K562 (cell line): ENCODE results near the gene CYB5R2. TPM values are rescaled to one million over a fixed set of nuclear protein-coding genes. Genes with fewer than 3 reads are reported as not detected.

Experiments
- ATAC-seq: fragments of 200-7000 bp; cut with Tn5 transposase; 3 replicates; pipeline ENCODE4 v1.9.1; 2020; ENCODE audit warnings: moderate library complexity
- BruUV-seq: library from RNA; stranded (reverse); fragments of 400-500 nt; replicated peaks from 2 replicates; lab custom pipeline; 2021; lab: Mats Ljungman, UMichigan
- CTCF ChIA-PET: fragments of 300-600 bp; formaldehyde crosslinking; extraction: SDS; loops from one replicate; lab custom pipeline; 2021; ENCODE audit warnings: low intra/inter-chr PET ratio; lab: Yijun Ruan, JAX
- POLR2A ChIA-PET: fragments of 300-600, 350-650 bp; sonication (Branson Sonifier 250); formaldehyde crosslinking; extraction: SDS; loops from one replicate; lab custom pipeline; 2021; ENCODE audit warnings: antibody characterized with exemption, inconsistent platforms; lab: Yijun Ruan, JAX
- DNase-seq, 4 experiments: peaks; one replicate each; pipeline versions ENCODE4 v3.0.0 to v3.0.0-alpha.2; 2011 to 2018; ENCODE audit warnings: low spot score in 3 of 4, mixed read lengths in 3 of 4; ENCODE audit errors: extremely low read depth in 1 of 4
- FAIRE-seq: peaks from 2 replicates; lab custom pipeline; 2011; peaks lifted over from hg19 to GRCh38; lab: Jason Lieb, UNC
- H2AFZ ChIP-seq: 2 replicates; pipeline ENCODE4 v1.6.0; 2011; ENCODE audit warnings: low read depth, low read length, control low read depth, inconsistent platforms
- H3K27ac ChIP-seq: fragments of 200-600 bp; 3 replicates; pipeline ENCODE4 v1.8.0; 2011; ENCODE audit warnings: low read depth, mild to moderate bottlenecking, control low read depth, inconsistent platforms, low read length, moderate library complexity, mixed read lengths; ENCODE audit errors: extremely low read depth
- H3K27me3 ChIP-seq, 2 experiments: fragments of 300-600 bp in 1 of 2; 2 replicates in 1 of 2; 3 replicates in 1 of 2; pipeline versions ENCODE4 v1.6.0 to v1.8.0; 2011; ENCODE audit warnings: inconsistent platforms in 2 of 2, low read length in 2 of 2, mild to moderate bottlenecking in 1 of 2, mixed read lengths in 1 of 2, moderate library complexity in 1 of 2; ENCODE audit not compliant: control insufficient read depth in 2 of 2, insufficient read depth in 2 of 2
- H3K36me3 ChIP-seq: fragments of 300-600 bp; 3 replicates; pipeline ENCODE4 v1.8.0; 2011; ENCODE audit warnings: mild to moderate bottlenecking, low read length, inconsistent platforms; ENCODE audit not compliant: control insufficient read depth, insufficient read depth
- H3K4me1 ChIP-seq, 2 experiments: fragments of 200-600 bp in 1 of 2; replicated peaks in 1 of 2; 2 replicates in 1 of 2; 3 replicates in 1 of 2; pipeline versions ENCODE4 v1.5.1 to v1.8.0; 2011; ENCODE audit warnings: inconsistent platforms in 2 of 2, low read length in 2 of 2, mild to moderate bottlenecking in 1 of 2, mixed read lengths in 1 of 2, moderate library complexity in 1 of 2; ENCODE audit not compliant: control insufficient read depth in 2 of 2, insufficient read depth in 2 of 2
- H3K4me2 ChIP-seq: 2 replicates; pipeline ENCODE4 v1.6.1; 2011; ENCODE audit warnings: low read length, control low read depth, inconsistent platforms, mixed read lengths; ENCODE audit not compliant: insufficient read depth
- H3K4me3 ChIP-seq: fragments of 200-600 bp; sonication (generic), shearing (Covaris generic); 2 replicates; pipeline ENCODE4 v1.5.1; 2016; ENCODE audit warnings: control low read depth, inconsistent platforms
- H3K79me2 ChIP-seq: fragments of 200-600 bp; 3 replicates; pipeline ENCODE4 v1.8.0; 2011; ENCODE audit warnings: low read length, inconsistent platforms; ENCODE audit not compliant: control insufficient read depth, insufficient read depth
- H3K9ac ChIP-seq, 2 experiments: 2 replicates each; pipeline versions ENCODE4 v1.6.0 to v1.6.1; 2011; ENCODE audit warnings: low read depth in 2 of 2, low read length in 2 of 2, control low read depth in 1 of 2, inconsistent platforms in 1 of 2, mild to moderate bottlenecking in 1 of 2, mixed read lengths in 1 of 2; ENCODE audit not compliant: insufficient read depth in 1 of 2
- H3K9me1 ChIP-seq: one replicate; pipeline ENCODE4 v1.6.0; 2011; ENCODE audit warnings: inconsistent platforms, mild to moderate bottlenecking, low read length, moderate library complexity; ENCODE audit not compliant: control insufficient read depth, insufficient read depth
- H3K9me3 ChIP-seq: replicated peaks from 2 replicates; pipeline ENCODE4 v1.5.1; 2011; ENCODE audit warnings: low read depth, low read length, inconsistent platforms; ENCODE audit not compliant: control insufficient read depth, insufficient read depth
- H4K20me1 ChIP-seq: replicated peaks from 2 replicates; pipeline ENCODE4 v1.6.1; 2011; ENCODE audit warnings: low read length, inconsistent platforms, mixed read lengths; ENCODE audit not compliant: control insufficient read depth, insufficient read depth
- HDGF ChIP-seq: fragments of 450-650 bp; IDR thresholded peaks from 2 replicates; pipeline ENCODE4 v1.6.1; 2016
- HMGN3 ChIP-seq: IDR thresholded peaks from 2 replicates; pipeline ENCODE4 v1.6.1; 2011; ENCODE audit warnings: borderline replicate concordance, low read depth, mild to moderate bottlenecking, mixed read lengths, low read length; ENCODE audit not compliant: insufficient read length; ENCODE audit errors: extremely low read depth
- MYNN ChIP-seq, 2 experiments: sonication (generic); formaldehyde crosslinking in 1 of 2; IDR thresholded peaks; 2 replicates each; pipeline versions ENCODE4 v1.5.0 to v1.6.1; 2016 to 2020; ENCODE audit warnings: antibody characterized with exemption in 1 of 2, missing genetic modification reagents in 1 of 2
- NFIC ChIP-seq: fragments of 450-650 bp; IDR thresholded peaks from 2 replicates; pipeline ENCODE4 v1.6.1; 2017; ENCODE audit warnings: mild to moderate bottlenecking, inconsistent platforms
- REST ChIP-seq, 2 experiments: fragments of 450-650 bp; formaldehyde crosslinking in 1 of 2; IDR thresholded peaks; 2 replicates each; pipeline versions ENCODE4 v1.4.0 to v1.6.1; 2014 to 2020; ENCODE audit warnings: mild to moderate bottlenecking in 2 of 2, borderline replicate concordance in 1 of 2, low read depth in 1 of 2
- RNF2 ChIP-seq: sonication (generic); IDR thresholded peaks from 2 replicates; pipeline ENCODE4 v1.6.1; 2016
- SAFB2 ChIP-seq: fragments of 200-400 bp; formaldehyde crosslinking; IDR thresholded peaks from 2 replicates; pipeline ENCODE4 v1.6.1; 2018; ENCODE audit warnings: borderline replicate concordance, low read length, low read depth, moderate library complexity; ENCODE audit not compliant: severe bottlenecking
- SP1 ChIP-seq: sonication (generic); formaldehyde crosslinking; IDR thresholded peaks from 2 replicates; pipeline ENCODE4 v1.8.1; 2022; ENCODE audit warnings: mild to moderate bottlenecking, missing genetic modification reagents
- TSC22D4 ChIP-seq: fragments of 450-650 bp; IDR thresholded peaks from 2 replicates; pipeline ENCODE4 v1.6.1; 2016; ENCODE audit warnings: missing genetic modification characterization, missing biosample characterization, control low read depth
- ZFP91 ChIP-seq: sonication (generic); formaldehyde crosslinking; IDR thresholded peaks from 2 replicates; pipeline ENCODE4 v1.8.0; 2022; ENCODE audit warnings: mild to moderate bottlenecking, missing genetic modification reagents
- ZNF239 ChIP-seq: fragments of 250-450 bp; sonication (Bioruptor Pico); IDR thresholded peaks from 2 replicates; pipeline ENCODE4 v1.4.0; 2020; ENCODE audit warnings: mild to moderate bottlenecking
- ZNF740 ChIP-seq, 3 experiments: fragments of 200-800 bp in 1 of 3; sonication (Bioruptor generic) in 1 of 3; sonication (generic) in 1 of 3; formaldehyde crosslinking in 1 of 3; IDR thresholded peaks; 2 replicates each; pipeline versions ENCODE4 v1.6.1 to v1.8.0; 2016 to 2022; ENCODE audit warnings: mild to moderate bottlenecking in 2 of 3, missing compliant biosample characterization in 2 of 3, missing genetic modification characterization in 2 of 3, missing genetic modification reagents in 1 of 3
- WGBS: fragments of 100-300 bp; shearing (Covaris generic); methylation state at CpG from one replicate; pipeline ENCODE4 v1.1.6; 2016; ENCODE audit warnings: low coverage, mixed read lengths; ENCODE audit not compliant: insufficient coverage; ENCODE audit errors: missing lambda C conversion rate; 5-methylcytosine and 5-hydroxymethylcytosine counted together
- in situ Hi-C: fragments of 300-500 bp; cut with MboI; formaldehyde crosslinking; loops from 4 replicates; pipeline ENCODE4 v1.15.0; 2018; ENCODE audit warnings: inconsistent platforms, mixed read lengths
- intact Hi-C: fragments of 100-400 bp; cut with micrococcal nuclease; formaldehyde crosslinking; loops from 2 replicates; pipeline ENCODE4 v1.14.2; 2022
- polyA plus RNA-seq, 8 experiments: library from polyadenylated mRNA; depleted of rRNA in 4 of 8; stranded (reverse) in 5 of 8; unstranded in 3 of 8; fragments of >200 nt; fragmentation: Nextera tagmentation in 2 of 8; fragmentation: Illumina TruSeq in 1 of 8; extraction: Ambion mirVana in 2 of 8; extraction: Trizol in 1 of 8; gene quantifications; 2 replicates each; pipeline versions ENCODE4 v1.2.1 to v1.2.3, GENCODE V29; 2011 to 2014; ENCODE audit warnings: inconsistent platforms in 1 of 8, missing spikeins in 1 of 8
- total RNA-seq, 7 experiments: library from RNA; depleted of rRNA in 6 of 7; stranded (reverse); fragments of >200 nt in 6 of 7; fragmentation: Illumina TruSeq in 2 of 7; extraction: Trizol in 2 of 7; gene quantifications; 2 replicates each; pipeline versions ENCODE4 v1.2.1 to v1.2.3, GENCODE V29; 2011 to 2021; ENCODE audit warnings: low replicate concordance in 1 of 7

The CYB5R2 gene
- total and polyA plus RNA-seq, 9 of the 15 experiments (the other 6 are each of a cell fraction or from before 2014, with no cell fraction given): 8.2 to 28.7 (median 13.6) TPM

- ATAC-seq (no peak), FAIRE-seq (no peak), DNase-seq (no peak)
- no peak overlapping the region for H2AFZ ChIP-seq
- no peaks in the 10 kb centered on the region for H3K79me2 ChIP-seq
- BruUV-seq: no TSS peak
- H3K4me2 ChIP-seq: no peak overlapping the region
- WGBS: 0% methylated on average over 6 of the region's 6 CpGs
- ChIA-PET POLR2A (interaction anchor here (1.6 kb wide), 1 partner anchor 9 kb away, joined by 4 read pairs; no protein-coding TSS in a partner anchor), CTCF (no interaction called here)
- H3K4me1 ChIP-seq: no peaks in the 10 kb centered on the region
- intact Hi-C loops (loop anchor here (10.0 kb wide), 1 partner anchor 596 kb away; no protein-coding TSS in a partner anchor), in situ Hi-C loops (no loop called here)
- peaks cover 0 to 4% of the 10 kb centered on the region in 2 experiments; a peak in 2 of 5 replicates for H3K27me3 ChIP-seq
- no peak overlapping the region for H3K9ac ChIP-seq
- no peaks in the 10 kb centered on the region for H3K9me3 ChIP-seq
- H3K4me3 ChIP-seq: no peak overlapping the region
- H3K27ac ChIP-seq: no peak overlapping the region
- H4K20me1 ChIP-seq: no peaks in the 10 kb centered on the region
- H3K9me1 ChIP-seq: no peaks in the 10 kb centered on the region
- no peaks in the 10 kb centered on the region for H3K36me3 ChIP-seq
- TF ChIP-seq ZNF239 (no peak), REST (IDR thresholded peaks at IDR 0.05; ENCODE audit: borderline replicate concordance) (no peak), REST (CRISPR knock-in tag; IDR thresholded peaks at IDR 0.05; ENCODE audit: low read depth) (no peak), TSC22D4 (tag) (no peak), SP1 (no peak), MYNN (IDR thresholded peaks at IDR 0.05) (no peak), MYNN (CRISPR knock-in tag; IDR thresholded peaks at IDR 0.05) (no peak), ZNF740 (CRISPR knock-in tag; IDR thresholded peaks at IDR 0.05) (no peak), ZNF740 (tag; IDR thresholded peaks at IDR 0.05) (no peak), RNF2 (no peak), HDGF (no peak), SAFB2 (no peak), HMGN3 (no peak), ZFP91 (no peak), NFIC (no peak)
These were observed 17.3 kb upstream of the CYB5R2 start for GRCh38 chr11:7690648-7691047.
